Fibroblast of skin of back (primary cell): ENCODE results near the gene ITM2C.

Experiments
- DNase-seq: peaks from one replicate; pipeline ENCODE4 v3.0.0-alpha.2; 2013

Gene ITM2C

DNA sequence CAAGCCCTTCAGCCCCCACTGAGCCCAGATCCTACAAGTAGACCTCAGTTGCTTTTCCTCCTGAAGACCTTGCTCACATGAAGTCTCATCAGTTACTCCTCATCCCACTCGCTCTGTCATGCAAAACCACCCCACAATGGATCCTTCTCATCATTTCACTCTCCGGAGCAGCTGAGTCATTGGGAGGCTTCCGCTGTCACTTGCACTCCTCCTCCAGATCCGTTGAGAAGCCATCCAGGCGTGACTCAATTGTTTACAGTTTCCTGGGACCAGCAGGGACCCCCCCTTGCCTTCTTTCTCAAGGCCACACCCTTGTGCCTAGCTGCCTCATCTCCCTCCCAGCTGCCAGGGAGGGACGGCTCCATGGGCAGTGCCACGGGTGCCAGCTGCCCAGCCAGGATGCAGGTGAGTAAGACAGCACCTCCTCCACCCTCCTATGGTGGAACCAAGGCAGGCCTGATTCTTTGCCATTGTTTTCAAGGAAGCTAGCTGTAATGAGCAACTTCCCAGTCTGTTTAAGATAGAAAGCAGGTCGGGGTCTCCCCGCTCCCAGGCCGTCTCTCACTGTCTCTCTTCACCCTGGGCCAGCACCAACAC lies 44.0 kb downstream of the ITM2C start:
- peak; percentile 89 for DNase-seq

DNA sequence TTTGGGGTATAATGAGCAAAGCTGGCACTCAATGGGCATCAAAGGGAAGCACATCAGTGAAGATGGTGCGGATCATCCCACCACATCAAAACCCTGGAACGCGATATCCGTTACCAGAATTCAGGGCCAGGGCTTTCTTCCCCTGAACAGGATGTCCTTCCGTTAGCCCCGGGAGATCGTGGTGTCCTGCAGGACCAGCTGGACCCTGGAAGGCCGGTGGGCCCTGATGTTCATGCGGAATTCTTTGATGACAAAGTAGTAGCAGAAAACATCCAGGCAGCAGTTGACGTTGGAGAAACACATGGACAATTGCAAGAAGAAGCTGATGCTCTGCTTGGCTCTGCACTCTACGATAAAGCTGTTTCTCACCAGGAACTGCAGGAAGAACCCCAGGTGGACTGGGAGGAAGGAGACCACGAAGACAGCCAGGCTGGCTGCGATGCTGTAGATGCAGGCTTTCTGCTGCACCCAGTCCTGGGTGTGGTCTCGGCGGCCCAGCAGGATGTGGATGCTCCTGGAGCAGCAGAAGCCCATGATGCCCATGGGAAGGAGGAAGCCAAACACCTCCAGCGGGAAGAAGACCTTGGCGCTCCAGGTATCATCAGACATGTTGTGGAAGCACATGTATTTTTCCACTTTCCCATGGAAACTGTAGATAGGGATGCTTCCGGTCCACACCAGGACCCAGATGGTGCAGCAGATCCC lies 45.3 kb downstream of the ITM2C start:
- DNase-seq: no peak

DNA sequence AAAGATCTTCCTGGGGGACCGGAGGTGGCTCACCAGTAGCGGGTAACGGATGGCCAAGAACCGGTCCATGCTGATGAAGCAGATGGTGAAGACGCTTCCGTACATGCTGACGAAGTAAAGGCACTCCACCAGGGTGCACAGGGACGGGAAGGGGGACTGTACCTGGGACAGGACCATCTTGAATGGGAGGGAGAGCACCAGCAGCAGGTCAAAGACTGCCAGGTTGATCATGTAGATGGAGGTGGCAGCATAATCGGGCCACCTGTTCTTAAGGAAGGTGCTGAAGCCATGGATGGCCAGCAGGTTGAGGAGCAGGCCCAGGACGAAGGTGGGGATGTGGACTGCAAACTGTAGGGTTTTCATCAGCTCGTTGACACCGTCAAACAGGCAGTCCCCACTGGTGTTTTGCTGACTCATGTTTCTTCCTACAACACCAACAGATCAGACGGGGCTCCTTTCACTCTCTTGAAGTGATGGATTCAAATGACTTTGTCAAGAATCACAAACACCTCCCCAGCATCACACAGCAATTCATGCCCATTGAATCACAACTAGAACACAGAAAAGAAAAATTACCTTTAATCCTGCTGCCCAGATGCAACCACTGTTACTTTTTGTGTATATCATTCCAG lies 45.9 kb downstream of the ITM2C start:
- DNase-seq: no peak

DNA sequence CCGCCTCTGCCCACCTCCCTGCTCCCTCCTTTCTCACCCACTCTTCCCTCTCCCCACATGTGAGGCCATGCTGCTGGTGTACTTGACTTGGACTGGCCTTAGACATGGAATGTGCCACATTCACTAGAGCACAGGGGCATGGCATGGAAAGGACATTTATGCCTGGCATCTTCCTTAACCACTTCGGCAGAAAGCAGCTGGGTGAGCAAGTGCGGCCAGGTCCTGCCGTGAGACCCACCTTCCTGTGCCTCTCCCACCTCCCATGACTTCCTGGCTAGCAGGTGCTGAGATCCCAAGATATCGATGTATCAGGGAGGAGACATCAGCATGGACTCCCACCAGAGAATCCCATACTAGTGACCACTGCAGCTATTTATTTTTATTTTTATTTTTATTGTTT lies 47.3 kb downstream of the ITM2C start:
- DNase-seq: no peak

DNA sequence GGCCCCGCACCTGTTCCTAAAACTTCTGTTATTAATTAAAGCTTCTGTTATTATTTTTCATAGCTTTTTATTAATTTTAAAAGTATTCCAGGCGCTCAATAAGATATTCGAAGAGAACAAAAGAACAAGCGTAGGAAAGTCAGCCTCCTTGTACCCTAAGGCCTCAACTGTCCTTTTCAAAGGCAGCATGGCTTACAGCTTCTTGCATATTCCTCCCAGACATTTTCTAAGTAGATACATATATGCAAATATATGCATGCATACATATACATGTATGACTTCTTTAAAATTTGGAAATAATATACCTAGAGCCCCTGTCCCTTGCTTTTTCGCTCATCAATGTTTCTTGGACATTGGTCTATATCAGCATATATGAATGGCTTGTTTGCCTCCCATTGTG lies 48.0 kb downstream of the ITM2C start:
- no peak for DNase-seq

GRCh38 chr2:230913406-230914143 lies 48.8 kb downstream of the ITM2C start:
- DNase-seq: no peak

GRCh38 chr2:230914886-230915285 lies 50.1 kb downstream of the ITM2C start:
- no peak for DNase-seq

DNA sequence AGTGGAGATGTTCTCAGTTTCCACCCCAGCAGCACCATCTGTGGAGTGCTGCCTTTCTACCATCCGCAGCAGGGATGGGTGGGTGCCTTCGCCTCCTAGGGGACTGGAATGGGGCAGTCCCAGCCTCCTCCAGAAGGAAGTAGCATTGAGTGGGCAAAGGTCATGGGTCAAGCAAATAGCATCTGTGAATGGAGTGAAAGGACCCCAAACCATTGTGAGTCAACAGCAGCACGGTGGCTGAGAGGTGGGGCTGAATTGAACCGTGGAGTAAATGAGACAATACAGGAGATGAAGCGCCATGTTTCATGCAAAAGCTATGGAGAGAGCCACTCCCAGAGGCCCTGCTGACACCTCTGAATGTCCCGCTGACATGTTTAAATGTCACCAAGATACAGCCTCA lies 50.6 kb downstream of the ITM2C start:
- no peak for DNase-seq

GRCh38 chr2:230916218-230916617 lies 51.5 kb downstream of the ITM2C start:
- no peak for DNase-seq

DNA sequence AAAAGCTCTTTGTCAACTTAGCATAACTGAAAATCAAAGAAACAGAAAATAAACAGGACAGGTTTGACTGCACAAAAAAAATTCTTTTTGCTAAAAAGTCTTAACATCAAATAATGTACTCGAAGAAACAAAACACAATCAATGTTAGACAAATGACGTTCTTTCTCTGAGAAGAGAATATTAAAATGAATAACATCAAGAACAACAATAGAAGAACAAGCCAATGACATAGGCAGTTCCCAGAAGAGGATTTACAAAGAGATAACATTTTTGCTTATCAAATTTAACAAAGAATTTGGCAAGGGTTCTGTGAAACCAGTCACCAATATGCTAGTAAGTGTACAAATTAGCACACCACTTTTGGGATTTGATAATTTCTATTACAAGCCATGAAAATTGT lies 54.5 kb downstream of the ITM2C start:
- DNase-seq: no peak

DNA sequence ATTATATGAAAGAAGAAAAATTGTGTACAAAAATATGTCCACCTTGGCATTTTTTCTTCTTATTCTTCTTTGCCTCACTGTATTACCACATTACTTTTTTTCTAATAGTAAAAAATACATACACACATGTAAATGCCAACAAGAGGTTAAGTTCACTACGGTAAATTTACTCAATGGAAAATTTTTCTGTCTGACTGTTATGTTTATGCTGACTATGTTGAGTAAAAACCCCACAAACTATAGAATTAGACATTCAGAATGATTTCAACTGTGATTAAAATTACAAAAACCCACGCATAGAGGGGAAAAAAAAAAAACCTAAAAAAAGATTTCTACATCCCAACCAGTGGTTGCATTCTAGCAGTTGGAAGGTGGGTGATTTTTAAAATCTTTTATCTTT lies 54.9 kb downstream of the ITM2C start:
- no peak for DNase-seq

GRCh38 chr2:230920167-230920566 lies 55.4 kb downstream of the ITM2C start:
- no peak for DNase-seq

GRCh38 chr2:230921806-230922595 lies 57.3 kb downstream of the ITM2C start:
- DNase-seq: no peak

DNA sequence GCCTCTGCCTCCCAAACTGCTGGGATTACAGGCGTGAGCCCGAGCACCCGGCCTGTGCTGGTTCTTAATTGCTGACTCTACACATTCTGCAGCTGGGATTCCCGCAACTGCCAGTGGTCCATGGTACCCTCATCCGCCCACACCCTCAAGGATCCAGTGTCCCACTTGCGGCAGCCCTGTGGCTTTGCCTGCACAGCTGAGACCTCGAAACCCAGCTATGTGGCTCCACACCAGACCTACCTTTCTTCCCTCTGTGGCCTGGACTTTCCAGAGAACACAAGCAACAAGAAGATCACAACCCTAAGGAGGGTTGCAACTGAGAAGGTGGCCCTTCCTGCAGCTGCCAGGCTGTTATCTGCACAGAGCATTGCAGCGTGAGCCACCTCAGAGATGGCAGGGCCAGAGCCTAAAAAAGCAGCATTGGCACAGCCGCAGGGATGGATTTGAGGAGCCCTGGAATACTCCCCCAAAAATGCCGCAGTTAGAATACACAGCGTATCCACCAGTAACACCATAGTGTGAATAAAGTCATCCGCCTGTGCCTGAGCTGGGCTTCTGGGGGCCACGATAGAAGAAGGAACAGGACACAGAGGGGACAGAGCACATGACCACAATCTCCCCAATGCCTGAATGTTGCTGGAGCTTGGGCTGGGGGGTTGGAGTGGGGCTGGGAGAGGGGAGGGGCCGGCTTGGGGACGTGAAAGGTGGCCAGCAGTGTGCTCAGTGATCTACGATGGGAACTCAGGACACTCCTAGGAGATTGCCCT lies 58.4 kb downstream of the ITM2C start:
- DNase-seq: no peak

DNA sequence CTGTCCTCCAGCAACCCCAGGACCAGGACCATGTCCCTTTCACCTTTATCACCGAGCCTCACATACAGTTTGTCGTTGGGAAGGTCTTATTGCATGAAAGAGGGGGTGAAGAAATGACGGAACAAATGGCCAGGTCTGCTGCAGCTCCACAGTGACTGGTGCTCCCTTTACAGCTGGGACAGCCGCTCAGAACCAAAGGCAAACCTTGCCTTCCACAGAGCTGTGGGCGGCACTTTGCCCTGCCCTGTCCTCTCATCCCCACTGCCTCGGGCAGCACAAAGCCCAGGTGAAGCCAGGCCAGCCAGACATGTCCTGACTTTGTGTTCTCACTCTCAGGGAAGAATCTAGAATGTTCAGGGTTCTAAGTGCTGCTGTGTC lies 59.3 kb downstream of the ITM2C start:
- no peak for DNase-seq

DNA sequence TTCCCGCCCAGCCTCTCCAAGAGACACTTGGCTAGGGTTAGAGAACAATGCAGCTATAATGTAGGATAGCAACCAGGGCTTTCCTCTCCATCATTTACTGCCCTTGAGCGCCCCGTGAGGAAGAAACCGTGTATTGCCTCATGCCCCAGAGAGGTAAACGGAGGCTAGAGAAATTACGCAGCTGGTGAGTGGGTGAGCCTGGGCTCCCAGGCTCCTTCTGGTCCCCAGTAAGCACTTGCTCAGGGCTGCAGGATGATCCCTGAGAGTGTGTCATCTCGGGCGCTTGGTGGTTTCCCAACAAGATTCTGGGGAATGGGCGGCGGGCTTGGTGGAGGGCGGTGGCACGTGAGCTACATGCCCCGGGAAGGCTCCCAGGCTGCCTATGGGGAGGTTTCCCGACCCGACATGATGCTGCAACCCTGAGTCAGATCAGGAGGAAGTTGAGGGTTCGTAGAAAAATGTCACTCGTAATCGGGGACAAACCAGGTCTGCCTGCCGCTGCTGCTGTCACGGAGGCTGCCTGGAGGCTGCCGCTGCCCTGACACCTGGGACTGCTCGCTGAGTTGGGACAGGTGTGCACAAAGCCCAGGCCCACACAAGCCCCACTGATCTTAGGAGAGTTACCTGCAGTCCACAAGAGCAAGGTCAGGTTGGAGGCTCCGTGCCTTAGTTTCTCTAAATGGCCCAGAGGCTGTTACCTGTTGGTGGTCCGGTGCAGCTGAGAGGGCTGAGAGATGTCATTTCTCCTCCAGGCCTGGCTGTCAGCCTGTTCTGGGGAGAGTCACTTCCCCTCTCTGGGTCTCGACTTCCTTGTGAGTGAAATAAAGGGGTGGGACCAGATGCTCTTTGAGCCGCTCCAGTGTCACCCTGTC lies 60.0 kb downstream of the ITM2C start, which contains the start of gene GPR55:
Gene GPR55, minus strand, starts transcription at position 773 of the 872 bp plus-strand sequence. CDS start 14,280 bp downstream, outside the sequence.
- no peak for DNase-seq

DNA sequence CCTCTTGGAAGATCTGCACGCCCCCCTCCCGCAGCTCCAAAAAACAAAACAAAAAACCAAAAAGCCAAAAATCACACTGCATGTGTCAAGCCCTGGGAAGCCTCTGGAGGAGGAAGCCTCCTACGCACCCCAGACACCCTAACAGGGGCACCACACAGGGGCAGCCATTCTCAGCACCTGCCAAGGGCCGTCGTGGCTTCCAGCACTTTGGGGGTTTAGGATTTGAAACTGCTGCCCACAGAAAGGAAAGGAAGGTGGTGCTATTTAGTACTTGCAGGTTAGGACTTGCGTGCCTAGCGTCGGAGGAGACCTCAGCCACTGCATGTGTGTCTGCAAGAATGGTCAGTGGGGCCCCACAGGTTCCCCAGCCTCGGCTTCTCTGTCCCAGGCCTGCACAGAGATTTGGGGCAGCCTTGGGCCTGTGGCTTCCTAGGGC lies 60.7 kb downstream of the ITM2C start:
- DNase-seq: no peak

- DNase-seq: no peak
Observed at GRCh38 chr2:230925879-230926765, 61.4 kb downstream of the ITM2C start.

GRCh38 chr2:230927711-230928341 lies 63.1 kb downstream of the ITM2C start:
- DNase-seq: no peak
